Endodermal cell (in vitro differentiated cells): Measurements from ENCODE around the gene CHN1. TPM values are rescaled to one million over a fixed set of nuclear protein-coding genes. Genes with fewer than 3 reads are reported as not detected.

ENCODE experiments used
- DNase-seq: peaks from one replicate; pipeline ENCODE4 v3.0.0-alpha.2; 2017
- H3K27ac ChIP-seq: 2 replicates; pipeline ENCODE4 v1.5.1; 2013; ENCODE audit warnings: mild to moderate bottlenecking, low read depth, low read length, moderate library complexity
- H3K27me3 ChIP-seq: 2 replicates; pipeline ENCODE4 v1.6.1; 2013; ENCODE audit warnings: mild to moderate bottlenecking, low read length, moderate library complexity; ENCODE audit not compliant: insufficient read depth, control insufficient read depth, poor library complexity, severe bottlenecking
- H3K36me3 ChIP-seq: 2 replicates; pipeline ENCODE4 v1.7.0; 2013; ENCODE audit warnings: mild to moderate bottlenecking, low read length, moderate library complexity; ENCODE audit not compliant: control insufficient read depth, insufficient read depth
- H3K4me1 ChIP-seq: one replicate; pipeline ENCODE4 v1.7.0; 2013; ENCODE audit warnings: low read length; ENCODE audit not compliant: control insufficient read depth, insufficient read depth
- H3K4me3 ChIP-seq: 2 replicates; pipeline ENCODE4 v1.5.1; 2013; ENCODE audit warnings: mild to moderate bottlenecking, low read length, moderate library complexity
- H3K9ac ChIP-seq: 2 replicates; pipeline ENCODE4 v1.6.1; 2013; ENCODE audit warnings: mild to moderate bottlenecking, low read length, moderate library complexity; ENCODE audit not compliant: poor library complexity, severe bottlenecking; ENCODE audit errors: extremely low read depth
- H3K9me3 ChIP-seq: 2 replicates; pipeline ENCODE4 v1.6.1; 2013; ENCODE audit warnings: mild to moderate bottlenecking, low read length, moderate library complexity; ENCODE audit not compliant: control insufficient read depth
- H3K27ac Mint-ChIP-seq: 2 replicates; pipeline ENCODE4 v1.8.0; 2020; ENCODE audit warnings: mixed read lengths
- H3K27me3 Mint-ChIP-seq: 2 replicates; pipeline ENCODE4 v1.8.0; 2021; ENCODE audit warnings: mild to moderate bottlenecking, mixed read lengths; ENCODE audit not compliant: insufficient read depth
- H3K36me3 Mint-ChIP-seq: 2 replicates; pipeline ENCODE4 v1.8.0; 2020; ENCODE audit warnings: low read depth, mixed read lengths
- H3K4me1 Mint-ChIP-seq: 2 replicates; pipeline ENCODE4 v1.8.0; 2020; ENCODE audit warnings: mixed read lengths
- H3K4me3 Mint-ChIP-seq: 2 replicates; pipeline ENCODE4 v1.8.0; 2020; ENCODE audit warnings: mild to moderate bottlenecking, moderate library complexity, mixed read lengths
- H3K9me3 Mint-ChIP-seq: 2 replicates; pipeline ENCODE4 v1.8.0; 2020; ENCODE audit warnings: mild to moderate bottlenecking, mixed read lengths
- CTCF ChIP-seq: fragments of 200-600 bp; sonication (generic); conservative IDR thresholded peaks from 2 replicates; pipeline ENCODE4 v1.5.0; 2021; ENCODE audit warnings: antibody characterized with exemption, mild to moderate bottlenecking
- WGBS, 2 experiments: methylation state at CpG; one replicate each; pipeline versions ENCODE4 v1.1.5 to v1.1.7; 2013; ENCODE audit warnings: missing lambda C conversion rate in 2 of 2, mixed read lengths in 1 of 2; ENCODE audit not compliant: insufficient coverage in 1 of 2, insufficient read length in 1 of 2; 5-methylcytosine and 5-hydroxymethylcytosine counted together
- total RNA-seq, 2 donors: library from RNA; stranded (reverse); fragmentation: NEBNext Ultra II Directional in 1 of 2; extraction: Animal tissue kit (Norgen Biotek cat#: 25700) in 1 of 2; gene quantifications; 2 replicates in 1 of 2; 3 replicates in 1 of 2; pipeline ENCODE4 v1.2.1, GENCODE V29; 2021

Gene CHN1
- total RNA-seq, 2 donors from 2014 or later, result 24.3 to 28.8 TPM

- Histone ChIP-seq H3K9ac (no peak overlapping the region), H3K4me1 (no peaks in the 10 kb centered on the region), H3K9me3 (no peaks in the 10 kb centered on the region), H3K27me3 (no peaks in the 10 kb centered on the region), H3K36me3 (no peaks in the 10 kb centered on the region), H3K27ac (no peak overlapping the region), H3K4me3 (no peak overlapping the region)
- no peak for TF ChIP-seq CTCF
- Mint-ChIP-seq H3K27ac (no peak overlapping the region), H3K4me1 (peaks cover 14% of the 10 kb centered on the region), H3K27me3 (no peaks in the 10 kb centered on the region), H3K4me3 (no peak overlapping the region), H3K9me3 (no peaks in the 10 kb centered on the region), H3K36me3 (no peaks in the 10 kb centered on the region)
- no peak for DNase-seq
- 100% methylated on average over 1 to 2 of the region's 2 CpGs for WGBS, 2 experiments
These were observed 32.8 kb upstream of the CHN1 start for GRCh38 chr2:175037941-175038340.

- H3K27ac Mint-ChIP-seq, result no peak overlapping the region
- peaks cover 14% of the 10 kb centered on the region for H3K4me1 Mint-ChIP-seq
- TF ChIP-seq CTCF, result peak; percentile 75
- WGBS, 2 experiments, result 67% methylated on average over 3 of the region's 5 CpGs; no CpG with 5 or more reads in 1 of the 2 experiments
- H3K27me3 Mint-ChIP-seq, result no peaks in the 10 kb centered on the region
- no peaks in the 10 kb centered on the region for H3K9me3 ChIP-seq
- H3K36me3 ChIP-seq, result no peaks in the 10 kb centered on the region
- H3K9me3 Mint-ChIP-seq, result no peaks in the 10 kb centered on the region
- no peaks in the 10 kb centered on the region for H3K4me1 ChIP-seq
- no peak overlapping the region for H3K9ac ChIP-seq
- DNase-seq, result no peak
- no peak overlapping the region for H3K27ac ChIP-seq
- H3K4me3 ChIP-seq, result no peak overlapping the region
- H3K36me3 Mint-ChIP-seq, result no peaks in the 10 kb centered on the region
- H3K4me3 Mint-ChIP-seq, result no peak overlapping the region
- no peaks in the 10 kb centered on the region for H3K27me3 ChIP-seq
These were observed 31.4 kb upstream of the CHN1 start for GRCh38 chr2:175036582-175037018.

- no peak overlapping the region for H3K27ac ChIP-seq
- no peaks in the 10 kb centered on the region for H3K4me1 ChIP-seq
- no peak overlapping the region for H3K9ac ChIP-seq
- no peaks in the 10 kb centered on the region for H3K27me3 ChIP-seq
- Mint-ChIP-seq H3K27ac (no peak overlapping the region), H3K27me3 (no peaks in the 10 kb centered on the region), H3K9me3 (no peaks in the 10 kb centered on the region), H3K4me3 (no peak overlapping the region), H3K4me1 (peaks cover 14% of the 10 kb centered on the region), H3K36me3 (no peaks in the 10 kb centered on the region)
- no peaks in the 10 kb centered on the region for H3K9me3 ChIP-seq
- DNase-seq, result no peak
- no peak overlapping the region for H3K4me3 ChIP-seq
- TF ChIP-seq CTCF, result no peak
- H3K36me3 ChIP-seq, result no peaks in the 10 kb centered on the region
- 46 to 75% methylated on average over 2 to 3 of the region's 3 CpGs for WGBS, 2 experiments
These were observed 30.6 kb upstream of the CHN1 start for GRCh38 chr2:175035806-175036205.
